RKO (cell line): ENCODE data around the gene MKI67.
"Not testable (repeated sequence)": the region's sequence is repeated elsewhere in the genome, so short reads cannot be mapped to it uniquely, and the experiment has no call there.

Source experiments
- DNase-seq: peaks from one replicate; pipeline ENCODE4 v3.0.0-alpha.2; 2016; ENCODE audit warnings: low spot score

MKI67 gene

GRCh38 chr10:128103229-128103714, 23.0 kb downstream of the MKI67 start:
- no peak for DNase-seq

- DNase-seq: no peak
Observed at GRCh38 chr10:128102480-128103228, 23.6 kb downstream of the MKI67 start.

- DNase-seq: no peak
Observed at GRCh38 chr10:128101901-128102300, 24.3 kb downstream of the MKI67 start.

GRCh38 chr10:128099901-128100300, 26.3 kb downstream of the MKI67 start:
- DNase-seq: no peak

- DNase-seq: no peak
Observed at GRCh38 chr10:128098631-128099030, 27.6 kb downstream of the MKI67 start.

- DNase-seq: peak; percentile 33
Observed at GRCh38 chr10:128097783-128098182, 28.4 kb downstream of the MKI67 start.

GRCh38 chr10:128096486-128097199, 29.6 kb downstream of the MKI67 start:
- DNase-seq: no peak

GRCh38 chr10:128095753-128096469, 30.3 kb downstream of the MKI67 start:
- no peak for DNase-seq

GRCh38 chr10:128095027-128095752, 31.0 kb downstream of the MKI67 start:
- no peak for DNase-seq

GRCh38 chr10:128094596-128094995, 31.6 kb downstream of the MKI67 start:
- DNase-seq: not testable (repeated sequence)

GRCh38 chr10:128092454-128092853, 33.8 kb downstream of the MKI67 start:
- DNase-seq: no peak

- no peak for DNase-seq
Observed at GRCh38 chr10:128091636-128092210, 34.5 kb downstream of the MKI67 start.

- peak; percentile 11 for DNase-seq
Observed at GRCh38 chr10:128087884-128088709, 38.1 kb downstream of the MKI67 start.

GRCh38 chr10:128087146-128087883, 38.9 kb downstream of the MKI67 start:
- no peak for DNase-seq

- DNase-seq: no peak
Observed at GRCh38 chr10:128086003-128086863, 40.0 kb downstream of the MKI67 start.

- DNase-seq: no peak
Observed at GRCh38 chr10:128084991-128085390, 41.2 kb downstream of the MKI67 start.

- no peak for DNase-seq
Observed at GRCh38 chr10:128084364-128084763, 41.9 kb downstream of the MKI67 start.

- no peak for DNase-seq
Observed at GRCh38 chr10:128083191-128083895, 42.9 kb downstream of the MKI67 start.
